Measurements from ENCODE around the gene CLNK. TPM values are rescaled to one million over a fixed set of nuclear protein-coding genes. Genes with fewer than 3 reads are reported as not detected.

Gene CLNK
- total and polyA plus RNA-seq, 2 of the 13 experiments (the other 11 are each of a cell fraction or from before 2014, with no cell fraction given), result not detected

- ATAC-seq, result no peak
- WGBS (ENCODE audit: low lambda C conversion rate), result 16% methylated on average over 5 of the region's 5 CpGs
- no peaks in the 10 kb centered on the region for H3K9me3 ChIP-seq (ENCODE audit: low read length)
- H3K9ac ChIP-seq (ENCODE audit: insufficient read depth, low read depth, low read length), result no peak overlapping the region
- H3K27me3 ChIP-seq (ENCODE audit: control insufficient read depth in 1 of 2, insufficient read depth in 2 of 2, low read length in 2 of 2), result peaks cover 0 to 4% of the 10 kb centered on the region in 2 experiments; a peak in 1 of 5 replicates
- no peak for TF ChIP-seq ZSCAN5A (CRISPR knock-in tag; IDR thresholded peaks at IDR 0.05; ENCODE audit: borderline replicate concordance)
- no peak for TF ChIP-seq ZNF674 (CRISPR knock-in tag; IDR thresholded peaks at IDR 0.05; ENCODE audit: low read depth)
- TF ChIP-seq ZNF441 (CRISPR knock-in tag; IDR thresholded peaks at IDR 0.05; ENCODE audit: borderline replicate concordance), result no peak
- no peak for TF ChIP-seq FOXO4 (CRISPR knock-in tag; conservative IDR thresholded peaks at IDR 0.05)
- TF ChIP-seq ZSCAN25 (CRISPR knock-in tag; IDR thresholded peaks at IDR 0.05), result no peak
- no peak for TF ChIP-seq ELF3 (CRISPR knock-in tag; IDR thresholded peaks at IDR 0.05)
- TF ChIP-seq CBX1 (IDR thresholded peaks at IDR 0.05; ENCODE audit: low read depth), result no peak
- TF ChIP-seq ZNF577 (CRISPR knock-in tag; IDR thresholded peaks at IDR 0.05; ENCODE audit: borderline replicate concordance, low read depth), result no peak
- TF ChIP-seq KLF15 (CRISPR knock-in tag; IDR thresholded peaks at IDR 0.05; ENCODE audit: borderline replicate concordance), result no peak
- no peak for TF ChIP-seq KLF9 (CRISPR knock-in tag; IDR thresholded peaks at IDR 0.05; ENCODE audit: low read depth)
- TF ChIP-seq ERF (CRISPR knock-in tag; IDR thresholded peaks at IDR 0.05), result no peak
- TF ChIP-seq MYPOP (CRISPR knock-in tag; IDR thresholded peaks at IDR 0.05), result no peak
- TF ChIP-seq FOXC1 (CRISPR knock-in tag; IDR thresholded peaks at IDR 0.05; ENCODE audit: borderline replicate concordance), result no peak
- TF ChIP-seq ATF2 (CRISPR knock-in tag; IDR thresholded peaks at IDR 0.05), result no peak
- TF ChIP-seq TGIF2 (CRISPR knock-in tag; IDR thresholded peaks at IDR 0.05), result no peak
- TF ChIP-seq SSRP1 (CRISPR knock-in tag; IDR thresholded peaks at IDR 0.05), result no peak
- TF ChIP-seq ZNF720 (CRISPR knock-in tag; IDR thresholded peaks at IDR 0.05), result no peak
- no peaks in the 10 kb centered on the region for H3K4me1 ChIP-seq (ENCODE audit: insufficient read depth, low read length)
- DNase-seq (ENCODE audit: low spot score), result no peak
- BruUV-seq (replicated peaks), result no TSS peak
- in situ Hi-C loops (cut with HindIII; ENCODE audit: extremely low pct_ligation_motif_present, low pct_unique_long_range_greater_than_20kb) (no loop called here), intact Hi-C loops (cut with micrococcal nuclease; ENCODE audit: unreplicated experiment) (no loop called here)
- ChIA-PET CTCF (ENCODE audit: low intra/inter-chr PET ratio, low total read pairs) (no interaction called here), POLR2A (no interaction called here)
- H3K79me2 ChIP-seq (ENCODE audit: insufficient read depth, low read length), result no peaks in the 10 kb centered on the region
- H3K4me2 ChIP-seq (ENCODE audit: low read depth, low read length), result no peak overlapping the region
- FAIRE-seq, result no peak
- H3K27ac ChIP-seq (ENCODE audit: extremely low read length, insufficient read depth, low read length), result no peak overlapping the region
- no peak overlapping the region for H2AFZ ChIP-seq (ENCODE audit: low read length)
- no peaks in the 10 kb centered on the region for H3K36me3 ChIP-seq (replicated peaks in 1 of 2; ENCODE audit: control insufficient read depth in 1 of 2, insufficient read depth in 2 of 2, low read length in 2 of 2)
- H4K20me1 ChIP-seq (ENCODE audit: insufficient read depth, low read length), result no peaks in the 10 kb centered on the region
- no peak overlapping the region for H3K4me3 ChIP-seq (replicated peaks in 1 of 3; ENCODE audit: insufficient read depth in 1 of 3, low read depth in 2 of 3, low read length in 3 of 3)
Observed at GRCh38 chr4:10448991-10449390, 235.6 kb downstream of the CLNK start.
